ENCODE data around the gene SGPP2.

Gene SGPP2

DNA sequence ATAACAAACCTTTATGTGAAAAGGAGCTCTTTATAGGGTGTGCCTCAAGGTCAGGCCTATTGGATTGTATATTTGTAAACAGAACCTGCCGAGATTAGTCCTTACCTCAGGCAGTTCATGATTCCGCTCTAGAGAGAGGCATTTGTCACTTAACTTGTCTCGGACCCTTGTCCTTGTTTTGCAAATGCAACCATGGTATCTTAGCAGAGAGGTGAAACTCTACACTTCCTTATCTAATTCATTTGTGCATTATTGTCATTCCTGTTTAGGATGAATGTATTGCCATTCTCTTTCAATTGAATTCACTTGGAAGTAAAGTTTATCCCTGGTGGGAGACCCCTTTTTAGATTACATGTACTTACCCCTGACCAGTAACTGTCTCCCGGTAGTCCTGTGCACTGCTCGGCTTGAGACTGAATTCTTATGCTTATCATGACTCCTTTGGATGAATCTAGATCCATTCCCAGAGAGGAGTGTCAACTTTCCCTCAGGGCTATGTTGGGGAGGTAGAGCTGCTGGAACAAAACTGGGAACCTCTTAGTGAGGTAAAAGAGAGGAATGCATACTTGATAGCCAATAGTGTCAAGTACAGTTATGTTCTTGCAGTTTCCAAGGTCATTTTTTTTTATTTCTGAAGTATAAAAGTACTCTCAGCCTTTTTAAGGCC lies 46.6 kb downstream of the SGPP2 start:
- no peak for DNase-seq (ENCODE audit: low read depth)

DNA sequence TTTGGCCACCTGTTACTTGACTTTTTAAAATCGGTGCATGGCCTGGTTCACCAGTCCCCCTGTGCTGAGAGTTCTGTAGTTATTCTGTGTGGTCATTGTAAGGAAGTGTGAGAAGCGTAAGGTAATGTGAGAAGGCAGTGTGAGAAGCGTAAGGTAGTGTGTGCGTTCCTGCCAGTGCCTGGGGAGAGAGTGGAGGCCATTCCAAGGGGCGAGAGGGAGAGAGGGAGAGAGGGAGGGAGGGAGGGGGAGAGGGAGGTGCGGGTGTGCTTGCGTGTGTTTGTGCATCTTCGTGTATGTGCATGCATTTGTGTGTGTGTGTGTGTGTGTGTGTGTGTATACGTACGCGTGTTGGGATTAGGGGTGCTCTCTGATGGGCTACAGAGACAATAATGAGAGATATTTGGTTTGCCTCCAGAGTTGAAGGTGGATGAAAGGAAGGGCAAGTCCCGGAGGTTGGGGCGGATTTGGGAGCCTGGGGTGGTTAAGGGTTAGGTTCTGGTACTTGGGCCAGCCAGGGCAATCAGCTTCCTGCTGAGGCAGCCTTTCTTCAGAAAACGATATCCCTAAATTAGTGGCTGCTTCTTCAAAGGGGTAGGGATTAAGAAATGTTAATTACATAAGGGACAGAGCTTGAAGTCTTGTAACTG lies 53.7 kb downstream of the SGPP2 start:
- DNase-seq (ENCODE audit: low read depth), result no peak

DNA sequence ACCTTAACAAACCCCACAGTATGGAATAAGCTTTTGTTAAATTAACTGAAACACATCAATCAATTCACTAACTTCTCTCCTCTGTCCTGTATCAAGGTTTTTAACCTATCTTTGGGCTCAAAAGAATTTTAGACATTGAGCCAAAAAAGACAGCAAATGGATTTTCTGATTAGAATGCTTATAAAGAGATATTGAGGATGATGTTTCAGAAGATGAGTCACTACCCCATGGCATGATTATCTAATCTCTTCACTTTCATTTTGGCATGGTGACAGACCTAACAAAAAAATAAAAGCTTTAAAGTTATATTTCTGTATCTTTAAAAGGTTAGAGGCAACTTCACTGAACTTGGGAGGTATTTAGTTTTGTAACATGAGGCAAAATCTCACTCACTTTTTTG lies 55.5 kb downstream of the SGPP2 start:
- no peak for DNase-seq (ENCODE audit: low read depth)

DNA sequence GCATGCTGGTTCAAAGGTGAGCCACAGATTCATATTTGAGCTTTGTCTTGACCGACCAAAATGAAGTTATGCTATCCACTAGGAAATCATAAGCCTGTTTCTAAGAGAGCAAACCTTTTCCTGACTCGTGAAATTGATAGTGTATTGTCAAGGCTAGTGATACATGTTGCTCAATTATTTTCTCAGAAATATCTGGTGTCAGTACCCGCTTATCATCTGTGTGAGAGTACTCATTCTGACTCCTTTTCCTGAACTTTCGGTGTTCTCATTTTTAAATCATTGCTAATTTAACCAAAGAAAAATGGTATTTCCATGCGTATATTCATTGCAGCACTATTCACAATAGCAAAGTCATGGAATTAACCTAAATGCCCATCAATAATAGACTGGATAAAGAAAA lies 56.2 kb downstream of the SGPP2 start:
- DNase-seq (ENCODE audit: low read depth), result no peak

DNA sequence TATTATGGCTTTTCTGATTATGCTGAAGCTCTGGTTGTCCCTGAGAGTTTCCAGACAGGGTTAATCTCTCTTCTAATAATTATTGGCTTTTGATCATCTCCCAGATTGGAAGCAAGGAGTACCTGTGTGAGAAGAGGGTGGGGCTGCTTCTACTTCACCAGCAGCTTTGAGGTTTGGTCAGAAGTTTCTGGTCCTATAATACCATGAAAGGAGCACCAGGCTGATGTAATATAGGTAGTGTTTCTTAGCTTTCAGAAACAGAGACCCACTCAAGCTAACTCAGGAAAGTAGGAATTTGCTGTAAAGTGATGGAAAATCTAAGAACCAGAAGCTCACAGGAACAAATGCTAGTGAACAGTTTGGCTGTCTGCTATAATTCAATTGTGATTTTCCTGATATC lies 57.6 kb downstream of the SGPP2 start:
- no peak for DNase-seq (ENCODE audit: low read depth)

DNA sequence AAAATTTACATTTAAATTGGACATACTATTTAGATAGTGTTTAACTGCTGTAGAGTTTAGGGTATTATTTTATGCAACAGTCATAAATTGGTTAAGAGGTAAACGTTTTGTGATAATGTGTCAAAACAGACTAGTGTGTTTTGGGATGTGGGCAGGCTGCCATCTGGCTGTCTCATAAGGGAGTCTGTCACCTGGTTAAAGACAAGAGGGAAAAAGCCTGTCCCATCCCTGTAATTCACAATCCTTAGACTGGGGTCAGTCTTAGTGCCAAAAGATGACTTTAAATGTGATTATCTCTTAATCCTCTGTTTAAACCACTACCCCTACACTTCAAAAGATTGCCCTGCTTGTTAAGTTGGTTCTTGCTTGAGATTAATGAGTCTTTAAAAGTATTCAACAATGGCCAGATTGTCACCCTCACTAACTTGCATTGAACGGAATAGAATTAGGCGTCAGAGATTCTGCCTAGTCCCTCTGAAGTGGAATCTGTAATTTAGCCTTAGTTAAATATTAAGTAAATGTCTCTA lies 59.2 kb downstream of the SGPP2 start:
- no peak for DNase-seq (ENCODE audit: low read depth)

DNA sequence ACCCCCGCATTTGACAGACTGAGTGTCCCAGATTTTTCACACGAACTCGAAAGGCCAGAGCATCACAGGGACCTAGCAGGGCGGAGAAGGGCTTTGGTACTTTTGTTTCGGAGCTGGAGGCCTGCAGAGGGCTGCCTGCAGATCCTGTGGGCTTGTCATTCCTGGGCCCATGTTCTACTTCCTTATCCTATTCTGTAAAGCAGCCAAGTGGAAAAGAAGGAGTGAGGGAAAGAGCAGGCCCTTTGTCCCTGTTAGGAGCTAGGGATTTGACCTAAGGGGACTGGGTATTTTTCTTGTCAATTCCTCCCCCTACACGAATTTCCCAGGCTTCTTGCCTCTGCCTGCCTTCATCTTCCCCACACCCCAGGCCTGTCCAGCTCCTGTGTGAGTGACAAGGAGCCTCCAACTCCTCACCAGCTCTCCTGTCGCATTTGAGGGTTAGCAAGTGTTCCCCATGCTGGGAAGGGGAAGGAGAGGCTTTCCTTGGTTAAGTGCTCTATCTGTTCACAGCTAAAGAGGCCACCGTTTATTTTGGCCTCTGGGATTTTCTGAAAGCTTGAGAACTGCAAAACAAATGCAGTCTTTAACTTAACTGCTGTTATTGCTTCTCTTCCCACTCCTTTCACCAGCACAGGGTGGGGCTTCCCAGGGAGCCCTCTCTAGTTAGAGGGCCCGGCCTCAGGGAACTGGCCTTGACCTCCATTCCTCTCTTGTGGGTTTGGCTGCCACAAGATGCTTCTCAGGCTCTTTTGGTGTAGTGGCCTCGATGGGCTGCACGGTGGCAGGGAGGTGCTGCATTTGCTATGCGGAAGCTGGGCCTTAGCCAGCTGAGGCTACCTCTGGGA lies 61.2 kb downstream of the SGPP2 start:
- DNase-seq (ENCODE audit: low read depth), result no peak

DNA sequence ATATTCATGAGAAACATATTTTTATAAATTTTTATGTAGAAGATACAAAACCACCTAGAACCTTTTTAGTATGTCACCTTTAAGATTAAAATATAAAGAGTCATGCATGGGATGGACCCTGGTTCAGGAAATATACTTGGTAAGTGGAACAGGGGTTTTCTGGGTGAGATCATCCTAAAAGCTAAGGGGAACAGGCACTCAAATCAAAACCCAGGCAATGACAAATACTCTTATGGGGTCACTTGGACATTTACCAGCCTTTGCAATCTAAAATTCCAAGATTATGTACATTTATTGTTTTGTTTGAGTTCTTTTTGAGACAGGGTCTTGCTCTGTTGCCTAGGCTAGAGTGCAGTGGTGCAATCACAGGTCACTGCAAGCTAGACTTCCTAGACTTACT lies 65.8 kb downstream of the SGPP2 start:
- DNase-seq (ENCODE audit: low read depth), result no peak

DNA sequence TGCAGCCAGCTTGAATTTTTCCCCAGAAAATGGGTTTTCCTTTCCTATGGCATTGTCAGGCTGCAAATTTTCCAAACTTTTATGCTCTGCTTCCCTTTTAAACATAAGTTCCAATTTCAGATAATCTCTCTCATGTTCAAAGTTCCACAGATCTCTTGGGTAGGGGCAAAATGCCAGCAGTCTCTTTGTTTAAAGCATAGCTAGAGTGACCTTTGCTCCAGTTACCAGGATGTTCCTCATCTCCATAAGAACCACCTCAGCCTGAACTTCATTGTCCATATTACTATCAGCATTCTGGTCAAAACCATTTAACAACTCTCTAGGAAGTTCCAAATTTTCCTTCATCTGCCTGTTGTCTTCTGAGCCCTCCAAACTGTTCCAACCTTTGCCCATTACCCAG lies 68.3 kb downstream of the SGPP2 start:
- DNase-seq (ENCODE audit: low read depth), result no peak

DNA sequence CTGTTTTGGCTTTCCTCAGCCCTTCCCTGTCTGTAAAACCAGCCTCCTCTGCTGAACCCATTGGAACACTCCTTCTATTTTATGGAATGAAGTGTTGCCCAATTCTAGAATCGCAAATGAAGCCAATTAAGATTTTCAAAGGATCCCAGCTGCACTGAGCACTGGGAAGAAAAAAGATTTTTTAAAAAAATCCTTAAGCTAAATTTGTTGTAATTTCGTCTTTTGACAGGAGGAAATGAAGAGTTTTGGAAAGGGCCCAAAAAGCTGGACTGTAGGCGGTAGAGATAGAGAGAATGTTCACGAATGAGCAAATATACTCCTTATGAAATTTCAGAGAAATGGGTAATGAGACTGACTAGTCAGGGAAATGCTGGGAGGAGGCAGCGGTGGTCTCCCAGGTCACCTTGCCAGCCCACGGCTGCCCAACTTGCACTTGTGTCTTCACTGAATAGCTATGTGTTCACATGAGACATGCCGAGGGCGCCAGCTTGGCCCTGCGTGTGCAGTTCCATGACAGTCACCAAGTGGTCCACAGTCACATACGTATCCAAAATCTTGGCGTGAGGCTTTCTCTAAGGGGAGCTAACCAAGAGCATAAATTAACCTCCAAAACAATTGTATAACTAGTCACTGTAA lies 69.9 kb downstream of the SGPP2 start:
- no peak for DNase-seq (ENCODE audit: low read depth)

DNA sequence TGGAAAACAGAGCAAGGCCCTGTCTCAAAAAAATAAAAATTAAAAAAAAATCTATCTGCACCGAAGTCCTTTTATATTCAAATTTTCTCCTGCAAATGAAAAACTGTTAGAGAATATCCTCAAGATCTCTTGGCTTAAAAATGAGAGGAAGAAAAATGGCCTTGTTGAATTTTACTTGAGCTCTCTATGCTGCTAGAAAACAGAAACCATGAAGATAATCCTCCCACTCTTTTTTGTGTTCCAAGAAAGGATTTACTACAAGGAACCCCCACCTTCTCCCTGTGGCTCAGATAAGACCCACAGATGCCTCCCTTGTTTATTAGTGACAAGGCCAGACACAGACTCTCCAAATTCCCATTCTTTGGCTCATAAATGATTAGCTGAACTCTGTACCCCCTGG lies 71.0 kb downstream of the SGPP2 start:
- DNase-seq (ENCODE audit: low read depth), result no peak

DNA sequence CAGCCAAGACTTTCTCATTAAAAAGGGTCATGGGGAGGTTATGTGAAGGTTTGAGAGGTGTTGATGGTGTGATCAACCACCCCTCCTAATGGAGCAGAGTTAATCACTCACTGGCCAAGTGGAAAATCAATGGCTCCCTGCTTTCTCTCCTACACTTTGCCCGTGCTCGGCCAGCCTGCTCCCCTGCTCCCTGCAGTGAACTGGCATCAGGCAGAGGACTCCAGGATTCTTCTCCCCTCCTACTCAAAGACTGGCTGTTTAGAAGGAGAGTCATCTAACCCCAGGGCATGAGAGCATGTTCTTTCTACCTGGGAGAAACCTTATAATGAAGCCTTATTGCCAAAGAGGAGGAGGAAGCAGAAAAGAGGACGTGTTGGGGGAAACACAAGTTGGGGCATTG lies 74.9 kb downstream of the SGPP2 start:
- DNase-seq (ENCODE audit: low read depth), result no peak

DNA sequence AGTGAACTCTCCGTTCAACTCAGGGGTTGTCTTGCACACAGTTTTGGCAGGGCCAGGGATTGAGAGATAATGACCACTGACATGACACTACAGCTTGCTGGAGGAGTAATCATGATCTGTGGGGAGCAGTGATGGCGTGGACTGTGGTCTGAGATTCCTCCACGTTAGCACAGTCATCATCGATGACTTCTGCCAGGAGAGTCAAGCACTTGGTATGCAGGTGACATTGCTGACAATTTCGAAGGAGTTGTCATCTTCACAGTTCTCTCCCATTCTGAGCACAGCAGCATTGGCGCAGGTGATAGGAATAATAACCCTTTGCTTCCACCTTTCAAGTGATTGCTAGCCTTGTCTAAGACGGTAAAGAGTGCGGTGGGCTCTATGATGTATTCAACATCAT lies 79.8 kb downstream of the SGPP2 start:
- no peak for DNase-seq (ENCODE audit: low read depth)

DNA sequence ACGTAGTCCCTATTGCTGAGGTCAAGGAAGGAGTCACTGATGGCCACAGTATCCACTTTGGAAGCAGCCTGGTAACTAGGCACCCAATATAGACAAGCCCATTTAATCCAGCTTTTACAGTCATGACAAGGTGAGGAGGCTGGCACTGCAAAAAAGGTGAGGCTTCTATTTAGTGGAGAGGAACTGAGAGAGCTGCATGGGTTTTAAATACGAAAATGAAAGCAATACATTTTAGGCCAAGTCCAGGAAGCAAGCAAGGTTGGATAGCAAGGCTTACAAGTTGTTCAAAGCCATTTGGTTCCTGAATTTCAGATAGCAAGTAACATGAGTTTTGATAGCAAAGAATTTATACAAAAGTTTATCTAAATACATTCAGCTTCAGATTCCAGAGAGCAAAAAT lies 80.4 kb downstream of the SGPP2 start:
- DNase-seq (ENCODE audit: low read depth), result no peak

DNA sequence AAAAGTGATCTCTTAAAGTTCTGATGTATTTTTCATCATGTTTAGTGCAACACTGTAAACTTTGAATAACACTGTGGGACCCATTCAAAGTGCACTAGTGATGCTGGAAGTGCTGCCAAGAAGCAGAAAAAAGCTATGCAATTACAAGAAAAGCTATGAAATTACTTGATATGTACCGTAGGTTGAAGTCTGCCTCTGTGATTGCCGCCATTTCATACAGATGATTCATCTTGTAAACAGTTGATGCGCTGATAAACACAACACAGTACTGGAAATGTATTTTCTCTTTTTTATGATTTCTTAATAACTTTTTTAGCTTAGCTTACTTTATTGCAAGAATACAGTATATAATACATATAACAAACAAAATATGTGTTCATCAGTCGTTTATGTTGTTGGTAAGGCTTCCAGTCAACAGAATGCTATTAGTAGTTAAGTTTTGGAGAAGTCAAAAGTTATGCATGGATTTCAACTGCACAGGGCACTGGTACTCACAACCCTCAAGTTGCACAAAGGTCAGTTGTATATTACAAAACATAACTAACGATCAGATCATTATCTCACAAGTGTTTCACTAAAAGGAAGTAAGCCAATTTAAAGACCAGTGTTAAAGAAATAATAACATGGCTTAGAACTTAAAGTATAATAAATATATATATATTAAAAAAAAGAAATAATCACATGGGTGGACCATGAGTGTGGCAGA lies 82.0 kb downstream of the SGPP2 start:
- DNase-seq (ENCODE audit: low read depth), result no peak

DNA sequence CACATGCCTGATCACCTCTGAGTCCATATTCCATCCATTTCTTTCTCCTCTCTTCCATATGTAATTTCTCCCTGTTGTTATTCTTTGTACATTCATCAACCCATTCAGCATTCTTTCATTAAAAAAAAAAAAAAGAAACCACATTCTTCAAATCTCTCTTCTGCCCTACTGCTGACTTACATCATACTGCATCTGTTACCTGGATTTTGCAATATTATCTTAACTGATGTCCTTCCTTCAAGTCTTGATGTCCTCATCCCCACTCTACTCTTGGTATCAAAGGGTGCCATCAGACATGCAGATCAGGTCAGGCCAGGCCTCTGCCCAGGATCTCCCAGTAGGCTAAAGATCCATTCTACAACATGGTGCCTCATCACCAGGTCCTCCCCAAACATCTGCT lies 90.6 kb downstream of the SGPP2 start:
- no peak for DNase-seq (ENCODE audit: low read depth)

DNA sequence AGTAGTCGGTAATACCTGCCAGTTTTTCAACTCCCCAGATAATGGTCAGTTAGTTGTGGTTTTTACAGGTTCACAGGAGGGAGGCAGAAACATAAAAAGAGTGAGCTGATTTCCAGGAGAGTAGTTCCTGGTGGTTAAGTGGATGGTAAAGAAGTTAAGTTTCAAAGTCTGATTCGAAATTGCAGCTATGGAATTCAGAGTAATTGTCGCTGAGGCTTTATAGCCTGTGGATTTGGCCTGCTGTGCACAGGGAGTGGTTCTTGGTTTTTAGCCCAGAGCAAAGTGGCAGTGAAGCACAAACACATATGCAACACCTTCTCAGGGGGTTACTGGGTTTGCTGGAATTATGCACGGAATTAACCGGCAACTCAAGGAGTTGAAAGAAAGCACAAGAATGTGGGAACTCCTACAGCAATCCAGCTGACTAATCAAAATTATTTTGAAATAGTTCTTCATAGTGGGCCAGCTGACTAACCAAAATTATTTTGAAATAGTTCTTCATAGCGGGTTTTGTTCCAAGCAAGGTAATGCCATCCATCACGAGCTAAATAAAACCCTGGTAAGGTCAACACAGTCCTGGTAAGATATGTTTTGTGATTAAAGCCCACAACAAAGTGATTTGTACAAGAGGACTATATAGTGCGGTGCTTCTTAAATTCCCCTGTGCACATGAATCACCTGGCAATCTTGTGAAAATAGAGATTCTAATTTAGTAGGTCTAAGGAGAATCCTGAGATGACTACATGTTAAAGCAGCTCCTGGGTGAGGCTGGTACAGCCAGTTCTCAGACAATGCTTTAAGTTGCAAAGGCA lies 94.4 kb downstream of the SGPP2 start:
- DNase-seq (ENCODE audit: low read depth), result no peak

DNA sequence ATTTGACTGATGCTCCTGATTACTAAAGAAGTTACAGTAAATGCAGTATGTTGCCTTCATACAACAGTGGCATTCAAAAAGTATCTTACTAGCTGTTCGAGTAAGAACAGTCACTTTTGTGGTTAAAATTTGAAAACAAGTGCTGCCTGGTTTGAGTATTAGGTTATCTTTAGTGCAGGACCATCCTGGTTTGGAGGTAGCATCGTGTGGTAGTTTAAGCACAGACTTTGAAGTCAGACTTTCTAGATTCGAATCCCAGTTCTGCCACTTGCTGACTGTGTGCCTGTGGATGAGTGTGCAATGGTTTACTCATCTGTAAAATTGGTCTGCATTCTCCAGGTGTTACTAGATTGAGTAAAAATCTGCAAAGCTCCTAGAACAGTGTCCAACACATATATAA lies 96.8 kb downstream of the SGPP2 start:
- no peak for DNase-seq (ENCODE audit: low read depth)

DNA sequence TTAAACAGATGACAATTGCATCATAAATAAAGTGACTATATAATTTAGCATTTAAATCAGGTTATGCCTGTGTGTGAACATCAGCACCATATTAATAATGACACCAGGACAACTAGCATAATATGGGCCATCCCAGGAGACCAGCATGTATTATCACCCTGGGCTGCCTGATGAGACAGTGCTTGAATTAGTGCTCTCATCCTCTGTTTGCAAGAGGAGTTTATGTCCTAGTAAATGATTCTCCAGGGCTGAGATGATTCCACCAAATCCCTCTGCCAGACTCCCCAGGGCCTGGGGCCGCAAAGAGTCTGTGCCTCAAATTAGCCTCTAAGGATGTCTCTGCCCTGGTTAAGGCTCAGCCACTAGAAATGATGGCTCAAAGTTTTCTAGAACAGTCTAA lies 97.7 kb downstream of the SGPP2 start:
- DNase-seq (ENCODE audit: low read depth), result no peak

DNA sequence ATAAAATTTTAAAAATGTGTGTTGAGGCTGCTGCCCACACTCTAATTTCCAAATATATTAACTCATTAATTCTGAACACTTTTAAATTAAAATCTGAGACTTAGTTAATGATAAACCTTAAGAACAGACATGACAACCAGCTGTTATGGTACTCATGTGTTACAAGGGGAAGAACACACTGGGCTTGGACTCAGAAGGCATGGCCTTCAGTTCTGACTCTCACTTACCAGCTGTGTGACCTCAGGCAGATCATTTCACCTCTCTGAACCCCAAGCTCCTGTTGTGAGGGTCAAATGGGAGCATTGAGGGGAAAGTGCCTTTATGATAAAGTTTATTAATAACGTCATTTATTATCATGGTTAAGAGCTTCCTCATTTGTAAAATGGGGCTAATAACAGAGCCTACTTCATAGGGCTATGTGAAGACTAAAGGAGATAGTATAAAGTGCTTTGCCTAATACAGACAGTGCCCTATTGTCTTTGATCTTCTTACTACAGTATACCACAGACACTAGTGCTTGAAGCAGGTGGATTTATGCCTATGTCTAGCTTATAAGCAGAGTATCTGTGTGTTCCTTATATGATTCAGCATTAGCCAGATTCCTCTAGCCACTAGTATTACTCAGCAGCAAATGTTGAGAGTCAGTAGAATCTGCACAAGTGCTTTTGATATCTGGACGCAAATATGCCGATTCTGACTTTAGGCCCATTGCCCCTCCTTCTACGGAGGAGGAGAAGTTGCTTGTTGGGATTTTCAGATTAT lies 99.6 kb downstream of the SGPP2 start:
- no peak for DNase-seq (ENCODE audit: low read depth)

All from non-pigmented ciliary epithelial cell (primary cell).